Activated T-helper 2 cell treated with anti-CD3 and anti-CD28 coated beads, Interferon-gamma antibody, Interleukin-2, Interleukin-4, amounts not matched to agents 10 μg/mL and 5 μg/mL and 100 μg/mL, durations not matched to agents 14 hours and 24 hours and 36 hours (primary cell): Measurements from ENCODE around the gene UCHL5. TPM values are rescaled to one million over a fixed set of nuclear protein-coding genes. Genes with fewer than 3 reads are reported as not detected.
"Not testable (repeated sequence)": the region's sequence is repeated elsewhere in the genome, so short reads cannot be mapped to it uniquely, and the experiment has no call there.

ENCODE experiments used
- DNase-seq: peaks from one replicate; pipeline ENCODE4 v3.0.0; 2021; ENCODE audit warnings: low spot score
- H3K27ac Mint-ChIP-seq: one replicate; pipeline ENCODE4 v1.8.0; 2021; ENCODE audit warnings: mixed read lengths
- H3K27me3 Mint-ChIP-seq: one replicate; pipeline ENCODE4 v1.8.0; 2021; ENCODE audit warnings: low read depth, mixed read lengths
- H3K36me3 Mint-ChIP-seq: one replicate; pipeline ENCODE4 v1.8.0; 2021; ENCODE audit warnings: low read depth, mixed read lengths
- H3K4me1 Mint-ChIP-seq: one replicate; pipeline ENCODE4 v1.8.0; 2021; ENCODE audit warnings: low read depth, mixed read lengths
- H3K4me3 Mint-ChIP-seq: one replicate; pipeline ENCODE4 v1.8.0; 2021; ENCODE audit warnings: low read depth, mild to moderate bottlenecking, moderate library complexity, mixed read lengths
- H3K9me3 Mint-ChIP-seq: one replicate; pipeline ENCODE4 v1.8.0; 2021; ENCODE audit warnings: mixed read lengths
- intact Hi-C: fragments of 100-400 bp; cut with micrococcal nuclease; formaldehyde crosslinking; loops from one replicate; pipeline ENCODE4 v1.15.1; 2023
- total RNA-seq: library from RNA; stranded (reverse); gene quantifications from 2 replicates; pipeline ENCODE4 v1.2.3, GENCODE V29; 2022

UCHL5 gene
- total RNA-seq, 1 donor from 2014 or later = 77.6 TPM

GRCh38 chr1:193019442-193020026 is 39.6 kb downstream of the UCHL5 start:
- Mint-ChIP-seq H3K4me1 (no peaks in the 10 kb centered on the region), H3K27ac (no peak overlapping the region), H3K4me3 (no peak overlapping the region), H3K9me3 (no peaks in the 10 kb centered on the region), H3K27me3 (no peaks in the 10 kb centered on the region), H3K36me3 (peaks cover 24% of the 10 kb centered on the region)
- intact Hi-C loops = loop anchor here (1.0 kb wide), 2 partner anchors 214 to 545 kb away; no protein-coding TSS in a partner anchor
- DNase-seq = no peak

- peaks cover 14% of the 10 kb centered on the region for H3K36me3 Mint-ChIP-seq
- H3K27ac Mint-ChIP-seq = no peak overlapping the region
- no peak overlapping the region for H3K4me3 Mint-ChIP-seq
- no peak for DNase-seq
- no peaks in the 10 kb centered on the region for H3K27me3 Mint-ChIP-seq
- intact Hi-C loops = no loop called here
- H3K9me3 Mint-ChIP-seq = no peaks in the 10 kb centered on the region
- no peaks in the 10 kb centered on the region for H3K4me1 Mint-ChIP-seq
Measured at GRCh38 chr1:193016788-193017187, 42.4 kb downstream of the UCHL5 start.

GRCh38 chr1:193014400-193014799 is 44.8 kb downstream of the UCHL5 start:
- H3K27me3 Mint-ChIP-seq = no peaks in the 10 kb centered on the region
- no peak overlapping the region for H3K27ac Mint-ChIP-seq
- no peak overlapping the region for H3K4me3 Mint-ChIP-seq
- H3K36me3 Mint-ChIP-seq = peaks cover 9% of the 10 kb centered on the region
- intact Hi-C loops = no loop called here
- no peak for DNase-seq
- no peaks in the 10 kb centered on the region for H3K4me1 Mint-ChIP-seq
- no peaks in the 10 kb centered on the region for H3K9me3 Mint-ChIP-seq

- DNase-seq = no peak
- Mint-ChIP-seq H3K9me3 (no peaks in the 10 kb centered on the region), H3K27ac (no peak overlapping the region), H3K4me3 (no peak overlapping the region), H3K4me1 (no peaks in the 10 kb centered on the region), H3K27me3 (no peaks in the 10 kb centered on the region), H3K36me3 (peaks cover 9% of the 10 kb centered on the region)
- intact Hi-C loops = no loop called here
Measured at GRCh38 chr1:193013707-193014106, 45.5 kb downstream of the UCHL5 start.

- no peak for DNase-seq
- no peak overlapping the region for H3K4me3 Mint-ChIP-seq
- H3K27me3 Mint-ChIP-seq = no peaks in the 10 kb centered on the region
- no peak overlapping the region for H3K27ac Mint-ChIP-seq
- no peaks in the 10 kb centered on the region for H3K9me3 Mint-ChIP-seq
- intact Hi-C loops = no loop called here
- H3K4me1 Mint-ChIP-seq = no peaks in the 10 kb centered on the region
- H3K36me3 Mint-ChIP-seq = peaks cover 9% of the 10 kb centered on the region
Measured at GRCh38 chr1:193013005-193013404, 46.2 kb downstream of the UCHL5 start.

- H3K36me3 Mint-ChIP-seq = peaks cover 10% of the 10 kb centered on the region
- no peak for DNase-seq
- no peak overlapping the region for H3K4me3 Mint-ChIP-seq
- intact Hi-C loops = no loop called here
- no peak overlapping the region for H3K27ac Mint-ChIP-seq
- H3K27me3 Mint-ChIP-seq = no peaks in the 10 kb centered on the region
- H3K4me1 Mint-ChIP-seq = no peaks in the 10 kb centered on the region
- H3K9me3 Mint-ChIP-seq = no peaks in the 10 kb centered on the region
Measured at GRCh38 chr1:193011406-193011805, 47.8 kb downstream of the UCHL5 start.

- H3K4me3 Mint-ChIP-seq = no peak overlapping the region
- H3K9me3 Mint-ChIP-seq = peaks cover 11% of the 10 kb centered on the region
- H3K27me3 Mint-ChIP-seq = no peaks in the 10 kb centered on the region
- intact Hi-C loops = no loop called here
- no peak overlapping the region for H3K27ac Mint-ChIP-seq
- DNase-seq = no peak
- H3K36me3 Mint-ChIP-seq = peaks cover 11% of the 10 kb centered on the region
- peaks cover 3% of the 10 kb centered on the region for H3K4me1 Mint-ChIP-seq
Measured at GRCh38 chr1:193009501-193009900, 49.7 kb downstream of the UCHL5 start.

GRCh38 chr1:193005785-193006184 is 53.4 kb downstream of the UCHL5 start:
- H3K4me1 Mint-ChIP-seq = peaks cover 17% of the 10 kb centered on the region
- intact Hi-C loops = no loop called here
- H3K27me3 Mint-ChIP-seq = no peaks in the 10 kb centered on the region
- H3K27ac Mint-ChIP-seq = no peak overlapping the region
- no peak overlapping the region for H3K4me3 Mint-ChIP-seq
- H3K9me3 Mint-ChIP-seq = peaks cover 17% of the 10 kb centered on the region
- DNase-seq = no peak
- H3K36me3 Mint-ChIP-seq = peaks cover 41% of the 10 kb centered on the region

GRCh38 chr1:192998536-192998935 is 60.6 kb downstream of the UCHL5 start:
- peaks cover 21% of the 10 kb centered on the region for H3K9me3 Mint-ChIP-seq
- H3K4me1 Mint-ChIP-seq = peaks cover 13% of the 10 kb centered on the region
- no peak overlapping the region for H3K27ac Mint-ChIP-seq
- H3K27me3 Mint-ChIP-seq = no peaks in the 10 kb centered on the region
- peaks cover 80% of the 10 kb centered on the region for H3K36me3 Mint-ChIP-seq
- DNase-seq = no peak
- no peak overlapping the region for H3K4me3 Mint-ChIP-seq
- intact Hi-C loops = no loop called here

- no peak overlapping the region for H3K4me3 Mint-ChIP-seq
- no peak overlapping the region for H3K27ac Mint-ChIP-seq
- H3K4me1 Mint-ChIP-seq = peaks cover 2% of the 10 kb centered on the region
- peaks cover 12% of the 10 kb centered on the region for H3K9me3 Mint-ChIP-seq
- intact Hi-C loops = no loop called here
- DNase-seq = no peak
- peaks cover 47% of the 10 kb centered on the region for H3K36me3 Mint-ChIP-seq
- no peaks in the 10 kb centered on the region for H3K27me3 Mint-ChIP-seq
Measured at GRCh38 chr1:192994141-192994540, 65.0 kb downstream of the UCHL5 start.

GRCh38 chr1:192993426-192994085 is 65.6 kb downstream of the UCHL5 start:
- DNase-seq = no peak
- H3K9me3 Mint-ChIP-seq = peaks cover 7% of the 10 kb centered on the region
- no peaks in the 10 kb centered on the region for H3K27me3 Mint-ChIP-seq
- peaks cover 42% of the 10 kb centered on the region for H3K36me3 Mint-ChIP-seq
- no peak overlapping the region for H3K4me3 Mint-ChIP-seq
- no peak overlapping the region for H3K27ac Mint-ChIP-seq
- H3K4me1 Mint-ChIP-seq = peaks cover 2% of the 10 kb centered on the region
- intact Hi-C loops = no loop called here

GRCh38 chr1:192986748-192987334 is 72.3 kb downstream of the UCHL5 start:
- H3K9me3 Mint-ChIP-seq, H3K27ac Mint-ChIP-seq, DNase-seq, H3K27me3 Mint-ChIP-seq, H3K4me3 Mint-ChIP-seq, H3K36me3 Mint-ChIP-seq, intact Hi-C loops: not testable (repeated sequence)
- peaks cover 35% of the 10 kb centered on the region for H3K4me1 Mint-ChIP-seq

GRCh38 chr1:192986110-192986747 is 72.9 kb downstream of the UCHL5 start:
- H3K4me3 Mint-ChIP-seq = no peak overlapping the region
- no peaks in the 10 kb centered on the region for H3K27me3 Mint-ChIP-seq
- H3K4me1 Mint-ChIP-seq = peaks cover 35% of the 10 kb centered on the region
- intact Hi-C loops = no loop called here
- peaks cover 5% of the 10 kb centered on the region for H3K36me3 Mint-ChIP-seq
- H3K9me3 Mint-ChIP-seq = no peaks in the 10 kb centered on the region
- no peak for DNase-seq
- H3K27ac Mint-ChIP-seq = peak overlapping the region; percentile 23
